ENCODE results near the gene DISP3. TPM values are rescaled to one million over a fixed set of nuclear protein-coding genes. Genes with fewer than 3 reads are reported as not detected.

Gene DISP3
- polyA plus RNA-seq, 1 of the 3 experiments (the other 2 are of a cell fraction) = 0.08 TPM

GRCh38 chr1:11461531-11462137 lies 17.3 kb upstream of the DISP3 start:
- Histone ChIP-seq H4K20me1 (ENCODE audit: insufficient read depth) (no peaks in the 10 kb centered on the region), H3F3A (replicated peaks; ENCODE audit: insufficient read depth) (no peaks in the 10 kb centered on the region), H3K4me2 (no peak overlapping the region), H3K79me2 (ENCODE audit: insufficient read depth) (no peaks in the 10 kb centered on the region), H2AFZ (ENCODE audit: low read depth) (no peak overlapping the region), H3K9me2 (no peaks in the 10 kb centered on the region), H3K27me3 (ENCODE audit: insufficient read depth) (peaks cover 7% of the 10 kb centered on the region; the same call in 1 of the 2 replicates), H3K9ac (no peak overlapping the region), H3K9me3 (no peaks in the 10 kb centered on the region), H3K4me1 (ENCODE audit: control insufficient read depth in 1 of 2, insufficient read depth in 2 of 2, low read depth in 1 of 2, low read length in 1 of 2) (peaks cover 0 to 35% of the 10 kb centered on the region in 2 experiments; a peak in 1 of 4 replicates), H3K27ac (ENCODE audit: low read depth in 2 of 2, low read length in 1 of 2) (no peak overlapping the region), H3K4me3 (ENCODE audit: low read depth in 2 of 2, low read length in 1 of 2) (no peak overlapping the region), H3K36me3 (replicated peaks in 1 of 2; ENCODE audit: control insufficient read depth in 1 of 2, insufficient read depth in 2 of 2, low read length in 1 of 2) (no peaks in the 10 kb centered on the region)
- CTCF ChIA-PET = interaction anchor here (1.0 to 9.3 kb wide), 4 partner anchors 16 to 181 kb away, joined by 3 to 63 read pairs (median 8); partner anchors contain the start of gene DISP3
- POLR2A ChIA-PET = no interaction called here
- TF ChIP-seq USF2 (IDR thresholded peaks at IDR 0.05; ENCODE audit: borderline replicate concordance, low read depth, low read length) (no peak), CTCF (IDR thresholded peaks at IDR 0.05) (no peak), MEF2A (IDR thresholded peaks at IDR 0.05; ENCODE audit: borderline replicate concordance, low read depth) (no peak), FOXJ3 (CRISPR knock-in tag; IDR thresholded peaks at IDR 0.05) (no peak)
- TF ChIP-seq, protein P1, sequence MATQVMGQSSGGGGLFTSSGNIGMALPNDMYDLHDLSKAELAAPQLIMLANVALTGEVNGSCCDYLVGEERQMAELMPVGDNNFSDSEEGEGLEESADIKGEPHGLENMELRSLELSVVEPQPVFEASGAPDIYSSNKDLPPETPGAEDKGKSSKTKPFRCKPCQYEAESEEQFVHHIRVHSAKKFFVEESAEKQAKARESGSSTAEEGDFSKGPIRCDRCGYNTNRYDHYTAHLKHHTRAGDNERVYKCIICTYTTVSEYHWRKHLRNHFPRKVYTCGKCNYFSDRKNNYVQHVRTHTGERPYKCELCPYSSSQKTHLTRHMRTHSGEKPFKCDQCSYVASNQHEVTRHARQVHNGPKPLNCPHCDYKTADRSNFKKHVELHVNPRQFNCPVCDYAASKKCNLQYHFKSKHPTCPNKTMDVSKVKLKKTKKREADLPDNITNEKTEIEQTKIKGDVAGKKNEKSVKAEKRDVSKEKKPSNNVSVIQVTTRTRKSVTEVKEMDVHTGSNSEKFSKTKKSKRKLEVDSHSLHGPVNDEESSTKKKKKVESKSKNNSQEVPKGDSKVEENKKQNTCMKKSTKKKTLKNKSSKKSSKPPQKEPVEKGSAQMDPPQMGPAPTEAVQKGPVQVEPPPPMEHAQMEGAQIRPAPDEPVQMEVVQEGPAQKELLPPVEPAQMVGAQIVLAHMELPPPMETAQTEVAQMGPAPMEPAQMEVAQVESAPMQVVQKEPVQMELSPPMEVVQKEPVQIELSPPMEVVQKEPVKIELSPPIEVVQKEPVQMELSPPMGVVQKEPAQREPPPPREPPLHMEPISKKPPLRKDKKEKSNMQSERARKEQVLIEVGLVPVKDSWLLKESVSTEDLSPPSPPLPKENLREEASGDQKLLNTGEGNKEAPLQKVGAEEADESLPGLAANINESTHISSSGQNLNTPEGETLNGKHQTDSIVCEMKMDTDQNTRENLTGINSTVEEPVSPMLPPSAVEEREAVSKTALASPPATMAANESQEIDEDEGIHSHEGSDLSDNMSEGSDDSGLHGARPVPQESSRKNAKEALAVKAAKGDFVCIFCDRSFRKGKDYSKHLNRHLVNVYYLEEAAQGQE (IDR thresholded peaks at IDR 0.05; ENCODE audit: low read depth, low read length) = no peak
- TF ChIP-seq, protein P2, sequence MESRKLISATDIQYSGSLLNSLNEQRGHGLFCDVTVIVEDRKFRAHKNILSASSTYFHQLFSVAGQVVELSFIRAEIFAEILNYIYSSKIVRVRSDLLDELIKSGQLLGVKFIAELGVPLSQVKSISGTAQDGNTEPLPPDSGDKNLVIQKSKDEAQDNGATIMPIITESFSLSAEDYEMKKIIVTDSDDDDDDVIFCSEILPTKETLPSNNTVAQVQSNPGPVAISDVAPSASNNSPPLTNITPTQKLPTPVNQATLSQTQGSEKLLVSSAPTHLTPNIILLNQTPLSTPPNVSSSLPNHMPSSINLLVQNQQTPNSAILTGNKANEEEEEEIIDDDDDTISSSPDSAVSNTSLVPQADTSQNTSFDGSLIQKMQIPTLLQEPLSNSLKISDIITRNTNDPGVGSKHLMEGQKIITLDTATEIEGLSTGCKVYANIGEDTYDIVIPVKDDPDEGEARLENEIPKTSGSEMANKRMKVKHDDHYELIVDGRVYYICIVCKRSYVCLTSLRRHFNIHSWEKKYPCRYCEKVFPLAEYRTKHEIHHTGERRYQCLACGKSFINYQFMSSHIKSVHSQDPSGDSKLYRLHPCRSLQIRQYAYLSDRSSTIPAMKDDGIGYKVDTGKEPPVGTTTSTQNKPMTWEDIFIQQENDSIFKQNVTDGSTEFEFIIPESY (IDR thresholded peaks at IDR 0.05; ENCODE audit: borderline replicate concordance, low read depth) = no peak
- DNase-seq = no peak
- WGBS (ENCODE audit: low lambda C conversion rate) = 19% methylated on average over 7 of the region's 9 CpGs
